NT2/D1 (cell line): ENCODE measurements around the gene PDPK1.
A peak's percentile ranks its signal among the peaks of the same experiment; 100 is the strongest.

Experiments
- DNase-seq: peaks from one replicate; pipeline ENCODE4 v3.0.0-alpha.2; 2011; ENCODE audit warnings: low read depth, low spot score
- H3K27me3 ChIP-seq: 2 replicates; pipeline ENCODE4 v1.6.0; 2011; ENCODE audit warnings: mild to moderate bottlenecking; ENCODE audit not compliant: insufficient read length, insufficient read depth
- H3K36me3 ChIP-seq: 2 replicates; pipeline ENCODE4 v1.6.1; 2011; ENCODE audit warnings: mild to moderate bottlenecking, low read length, mixed read lengths; ENCODE audit not compliant: insufficient read depth, insufficient read length
- H3K4me1 ChIP-seq: 2 replicates; pipeline ENCODE4 v1.5.1; 2011; ENCODE audit not compliant: insufficient read depth, insufficient read length
- H3K4me3 ChIP-seq: 2 replicates; pipeline ENCODE4 v1.5.1; 2011; ENCODE audit warnings: low read depth; ENCODE audit not compliant: insufficient read length
- H3K9ac ChIP-seq: 2 replicates; pipeline ENCODE4 v1.6.0; 2011; ENCODE audit warnings: low read depth; ENCODE audit not compliant: insufficient read length
- H3K9me3 ChIP-seq: 2 replicates; pipeline ENCODE4 v1.5.1; 2011; ENCODE audit warnings: mild to moderate bottlenecking, low read length; ENCODE audit not compliant: insufficient read depth
- SUZ12 ChIP-seq: IDR thresholded peaks from 2 replicates; pipeline ENCODE4 v1.6.1; 2011; ENCODE audit not compliant: insufficient read length, insufficient read depth; ENCODE audit errors: extremely low read depth
- YY1 ChIP-seq: IDR thresholded peaks from 2 replicates; pipeline ENCODE4 v1.6.1; 2011; ENCODE audit not compliant: insufficient read length, insufficient read depth
- ZNF274 ChIP-seq: IDR thresholded peaks from 2 replicates; pipeline ENCODE4 v1.6.1; 2011; ENCODE audit warnings: mild to moderate bottlenecking, low read depth, low read length

The PDPK1 gene

DNA sequence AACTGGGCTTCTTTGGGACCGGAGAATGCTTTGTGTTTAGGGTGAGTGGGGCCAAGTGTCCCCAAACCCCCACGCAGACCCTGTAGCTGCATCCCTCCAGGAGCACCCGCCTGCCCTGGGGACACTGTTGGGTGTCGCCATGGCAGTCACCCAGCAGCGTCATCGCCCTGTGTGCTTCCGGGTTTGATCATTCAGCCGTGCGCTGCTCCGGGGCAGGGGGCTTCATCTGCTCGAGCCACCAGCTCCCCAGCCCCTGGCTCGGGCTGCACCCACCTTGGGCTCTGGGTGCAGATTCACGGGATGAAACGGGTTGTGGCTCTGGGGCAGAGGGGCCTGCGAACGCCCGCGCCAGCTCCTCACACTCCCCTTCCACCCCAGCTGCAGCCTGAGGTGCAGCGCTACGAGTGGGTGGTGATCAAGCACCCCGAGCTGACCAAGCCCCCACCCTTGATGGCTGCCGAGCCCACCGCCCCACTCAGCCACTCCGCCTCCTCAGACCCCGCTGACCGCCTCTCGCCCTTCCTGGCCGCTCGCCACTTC is 37.9 kb upstream of the PDPK1 start:
- H3K4me1 ChIP-seq, result peaks cover 24% of the 10 kb centered on the region

DNA sequence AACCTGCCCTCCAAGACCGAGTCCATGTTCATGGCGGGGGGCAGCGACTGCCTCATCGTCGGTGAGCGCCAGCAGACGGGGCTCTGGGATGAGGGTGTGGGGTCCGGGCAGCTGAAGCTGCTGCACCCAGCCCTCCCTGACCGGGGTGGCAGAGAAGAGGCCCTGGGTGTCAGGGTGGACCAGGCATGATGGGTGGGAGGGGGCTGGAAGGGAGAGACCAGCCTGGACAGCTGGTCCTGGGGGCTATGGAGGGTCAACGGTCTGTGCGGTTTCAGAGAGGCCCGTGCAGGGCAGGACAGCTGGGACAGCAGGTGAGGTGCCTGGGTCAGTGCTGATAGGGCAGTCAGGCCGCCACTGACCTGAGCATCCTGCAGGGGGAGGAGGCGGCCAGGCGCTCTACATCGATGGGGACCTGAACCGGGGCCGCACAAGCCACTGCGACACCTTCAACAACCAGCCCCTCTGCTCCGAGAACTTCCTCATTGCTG is 37.3 kb upstream of the PDPK1 start:
- H3K36me3 ChIP-seq, result peaks cover 34% of the 10 kb centered on the region
- H3K4me3 ChIP-seq, result no peak overlapping the region
- peaks cover 24% of the 10 kb centered on the region for H3K4me1 ChIP-seq
- H3K27me3 ChIP-seq, result no peaks in the 10 kb centered on the region
- TF ChIP-seq SUZ12 (no peak), ZNF274 (no peak), YY1 (no peak)
- H3K9ac ChIP-seq, result peak overlapping the region; percentile 70
- no peaks in the 10 kb centered on the region for H3K9me3 ChIP-seq
- no peak for DNase-seq

More for the DNA sequence above, 37.9 kb upstream of the PDPK1 start:
- DNase-seq, result no peak
- Histone ChIP-seq H3K9me3 (no peaks in the 10 kb centered on the region), H3K4me3 (no peak overlapping the region), H3K27me3 (no peaks in the 10 kb centered on the region), H3K36me3 (peaks cover 34% of the 10 kb centered on the region), H3K9ac (no peak overlapping the region)
- no peak for TF ChIP-seq ZNF274
- no peak for TF ChIP-seq SUZ12
- no peak for TF ChIP-seq YY1

DNA sequence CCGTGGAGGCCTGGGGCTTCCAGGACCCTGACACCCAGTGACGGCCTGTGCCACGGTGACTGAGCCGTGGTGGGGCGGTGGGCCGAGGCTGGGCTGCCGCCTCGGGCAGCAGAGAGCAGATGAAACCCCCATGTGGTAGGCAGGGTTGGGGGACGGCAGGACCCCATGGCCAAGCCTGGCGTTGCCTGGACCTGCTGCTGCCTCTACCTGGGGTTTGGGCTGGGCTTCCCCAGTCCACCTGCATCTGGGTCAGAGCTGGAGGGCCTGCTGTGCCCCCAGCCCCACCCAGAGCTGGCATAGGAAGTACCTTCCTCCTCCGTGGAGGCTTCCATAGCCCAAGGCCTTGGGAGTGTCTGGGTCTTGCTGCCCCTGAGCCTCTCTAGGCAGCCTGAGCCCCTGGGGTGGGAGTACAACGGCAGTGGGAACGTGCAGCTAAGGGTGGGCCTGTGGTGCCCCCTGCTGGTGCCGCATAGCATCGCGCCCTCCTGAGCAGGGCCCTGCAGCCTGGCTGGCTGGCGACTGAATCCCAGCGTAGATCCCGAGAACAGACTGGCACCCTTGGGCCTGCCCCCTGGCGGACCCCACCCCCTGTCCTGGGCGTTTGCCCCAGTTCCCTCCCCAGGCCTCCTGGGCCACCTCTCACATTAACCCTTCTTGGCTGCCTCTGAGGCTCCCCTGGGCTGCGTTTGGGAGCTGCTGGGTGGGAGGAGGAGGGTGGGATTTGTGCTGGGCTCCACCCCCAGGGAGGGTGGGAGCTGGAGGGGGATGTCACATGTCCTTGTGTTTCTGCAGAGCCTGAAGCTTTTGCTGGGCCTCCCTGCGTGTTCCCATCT is 36.7 kb upstream of the PDPK1 start:
- H3K9ac ChIP-seq, result peak overlapping the region; percentile 70
- no peak for TF ChIP-seq YY1
- TF ChIP-seq SUZ12, result no peak
- no peak for TF ChIP-seq ZNF274
- H3K4me1 ChIP-seq, result peaks cover 24% of the 10 kb centered on the region
- H3K27me3 ChIP-seq, result no peaks in the 10 kb centered on the region
- H3K9me3 ChIP-seq, result no peaks in the 10 kb centered on the region
- DNase-seq, result peak; percentile 76
- peak overlapping the region; percentile 28 for H3K4me3 ChIP-seq
- H3K36me3 ChIP-seq, result peaks cover 32% of the 10 kb centered on the region

DNA sequence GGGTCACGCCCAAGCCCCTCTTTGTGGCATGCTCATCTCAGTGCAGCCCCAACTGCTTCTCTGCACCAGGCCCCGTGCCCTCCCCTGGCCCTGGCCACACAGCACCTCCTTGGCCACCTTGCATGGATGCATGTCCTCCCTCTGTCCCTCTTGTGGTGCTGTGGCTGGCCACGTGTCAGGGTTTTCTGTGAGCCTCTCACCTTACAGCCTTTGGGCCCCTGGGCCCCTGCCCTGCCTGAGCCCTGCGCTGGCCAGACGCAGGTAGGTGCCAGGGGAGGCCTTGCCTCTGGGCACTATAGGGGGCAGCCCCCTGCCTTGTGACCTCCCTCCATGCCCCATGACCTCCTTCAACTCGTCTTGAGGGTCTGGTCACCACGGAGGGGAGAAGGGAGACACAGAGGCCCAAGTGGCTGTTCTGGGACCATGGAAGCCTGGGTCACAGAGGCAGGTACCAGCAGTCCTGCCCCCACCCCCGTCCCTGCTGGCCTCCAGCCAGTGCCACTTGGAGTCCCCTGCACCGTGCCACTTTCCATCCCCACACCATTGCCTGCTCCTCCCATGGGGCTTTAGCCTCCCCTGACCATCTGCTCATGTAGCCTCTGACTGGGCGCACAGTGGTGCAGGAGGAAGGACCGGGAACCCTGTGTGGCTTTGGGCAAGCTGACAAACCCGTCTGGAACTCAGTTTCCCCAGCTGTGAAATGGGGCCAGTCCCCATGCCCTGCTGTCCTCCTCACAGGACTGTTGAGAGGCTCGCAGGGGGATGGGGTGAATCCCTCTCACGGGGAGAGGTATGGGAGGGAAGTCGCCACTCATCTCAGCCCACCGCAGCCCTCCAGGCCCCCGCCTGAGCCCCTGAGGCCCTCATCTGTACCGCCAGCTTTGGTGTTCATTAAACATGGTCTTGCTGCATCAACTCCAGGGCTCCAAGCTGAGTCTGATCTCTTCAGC is 35.6 kb upstream of the PDPK1 start:
- Histone ChIP-seq H3K9ac (peak overlapping the region; percentile 14), H3K9me3 (no peaks in the 10 kb centered on the region), H3K4me1 (peaks cover 20% of the 10 kb centered on the region), H3K36me3 (peaks cover 21% of the 10 kb centered on the region), H3K27me3 (no peaks in the 10 kb centered on the region), H3K4me3 (no peak overlapping the region)
- no peak for TF ChIP-seq YY1
- no peak for TF ChIP-seq SUZ12
- TF ChIP-seq ZNF274, result no peak
- DNase-seq, result no peak

DNA sequence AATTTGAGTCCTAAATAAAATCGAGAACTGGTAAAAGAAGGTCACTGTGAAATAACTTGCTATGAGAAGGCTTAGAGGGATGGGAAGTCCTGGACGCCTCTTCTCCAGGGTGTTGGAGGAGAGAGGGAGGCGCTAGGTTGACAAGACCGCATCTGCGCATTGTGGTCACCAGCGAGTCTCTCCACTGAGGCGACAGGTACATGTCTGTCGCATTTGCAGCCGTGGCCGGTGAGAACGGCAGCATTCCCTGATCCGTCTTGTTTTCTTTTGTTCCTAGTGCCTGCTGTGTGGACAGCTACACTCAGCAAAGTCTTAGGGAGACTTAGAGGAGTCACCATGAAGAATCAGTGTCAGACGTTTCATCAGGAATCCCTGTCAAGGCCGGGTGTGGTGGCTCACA is 32.1 kb upstream of the PDPK1 start:
- no peaks in the 10 kb centered on the region for H3K27me3 ChIP-seq
- H3K4me3 ChIP-seq, result no peak overlapping the region
- no peak for DNase-seq
- H3K4me1 ChIP-seq, result peaks cover 19% of the 10 kb centered on the region
- no peak for TF ChIP-seq SUZ12
- no peaks in the 10 kb centered on the region for H3K9me3 ChIP-seq
- H3K9ac ChIP-seq, result no peak overlapping the region
- H3K36me3 ChIP-seq, result peaks cover 2% of the 10 kb centered on the region

DNA sequence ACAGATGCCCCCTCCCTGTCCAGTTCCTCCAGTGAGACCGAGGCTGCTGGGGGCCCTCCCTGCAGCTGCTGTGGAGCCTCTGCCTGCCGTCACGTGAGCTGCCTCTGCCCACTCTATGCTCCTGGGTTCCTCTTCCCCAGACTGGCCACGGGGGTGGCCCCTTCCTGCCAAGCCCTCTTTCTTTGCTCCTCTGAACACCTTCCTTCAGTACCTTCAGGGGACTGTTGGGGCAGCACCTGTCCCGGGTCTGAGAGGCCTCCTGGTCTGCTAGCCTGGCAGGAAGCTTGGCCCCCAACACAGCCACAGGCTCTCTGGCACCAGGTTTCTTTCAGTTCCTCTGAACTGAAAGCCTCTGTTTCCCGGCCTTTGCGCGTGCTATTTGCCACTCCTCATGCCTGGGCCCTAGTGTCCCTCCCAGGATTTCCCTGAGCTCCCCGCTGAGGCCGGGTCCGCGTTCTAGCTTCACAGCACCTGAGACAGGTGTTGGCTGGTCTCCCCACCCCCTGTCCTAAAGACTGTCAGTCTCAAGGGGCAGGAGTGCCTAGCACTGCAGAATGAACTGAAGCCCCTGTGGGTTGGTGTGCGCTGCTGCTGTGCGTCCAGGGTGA is 30.7 kb upstream of the PDPK1 start:
- Histone ChIP-seq H3K27me3 (no peaks in the 10 kb centered on the region), H3K4me1 (peaks cover 18% of the 10 kb centered on the region), H3K9me3 (no peaks in the 10 kb centered on the region), H3K4me3 (no peak overlapping the region), H3K36me3 (no peaks in the 10 kb centered on the region), H3K9ac (peak overlapping the region; percentile 13)
- TF ChIP-seq SUZ12 (no peak), ZNF274 (no peak), YY1 (no peak)
- DNase-seq, result no peak

DNA sequence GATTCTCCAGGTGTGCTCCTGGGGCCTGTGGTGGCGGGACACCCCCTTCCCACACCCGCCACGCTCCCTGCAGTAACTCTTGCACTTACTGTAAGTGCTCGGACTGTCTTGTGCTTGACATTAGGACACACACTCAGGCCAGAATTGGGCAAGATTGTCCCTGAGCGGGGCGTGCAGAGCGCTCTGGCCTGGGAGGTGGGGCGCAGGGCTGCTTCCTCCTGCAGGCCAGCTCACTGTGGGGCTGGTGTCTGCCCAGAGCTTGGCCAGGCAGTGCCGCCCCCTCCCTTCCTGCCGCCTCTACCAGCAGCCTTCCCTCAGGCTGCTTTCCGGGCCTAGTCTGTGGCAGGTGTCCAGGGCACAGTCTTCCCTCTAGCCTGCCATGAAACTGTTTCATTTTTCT is 30.2 kb upstream of the PDPK1 start:
- TF ChIP-seq ZNF274, result no peak
- TF ChIP-seq YY1, result no peak
- TF ChIP-seq SUZ12, result no peak
- Histone ChIP-seq H3K4me3 (no peak overlapping the region), H3K36me3 (no peaks in the 10 kb centered on the region), H3K4me1 (peaks cover 22% of the 10 kb centered on the region), H3K9me3 (no peaks in the 10 kb centered on the region), H3K27me3 (no peaks in the 10 kb centered on the region), H3K9ac (peak overlapping the region; percentile 13)
- DNase-seq, result no peak
